ENCODE results near the gene CADPS. TPM values are rescaled to one million over a fixed set of nuclear protein-coding genes. Genes with fewer than 3 reads are reported as not detected.

CADPS gene
- total and polyA plus RNA-seq, 9 donors, result 0.47 to 4.4 (median 1.6) TPM

- WGBS (ENCODE audit: insufficient coverage), result no CpG with 5 or more reads among the region's 2 CpGs
Observed at GRCh38 chr3:62817678-62818077, 57.5 kb downstream of the CADPS start.

GRCh38 chr3:62815981-62816380, 59.2 kb downstream of the CADPS start:
- Histone ChIP-seq H3K27ac (ENCODE audit: low read length) (no peak overlapping the region), H3K9me3 (replicated peaks; ENCODE audit: control insufficient read depth, low read depth, low read length) (no peaks in the 10 kb centered on the region)

More at GRCh38 chr3:62817678-62818077, 57.5 kb downstream of the CADPS start:
- H3K27ac ChIP-seq (ENCODE audit: low read length), result no peak overlapping the region
- DNase-seq, result no peak
- no peak overlapping the region for H3K4me3 ChIP-seq (ENCODE audit: low read length)
- H3K27me3 ChIP-seq (ENCODE audit: control insufficient read depth, insufficient read depth, low read length), result no peaks in the 10 kb centered on the region
- H3K36me3 ChIP-seq (ENCODE audit: control insufficient read depth, insufficient read depth, low read length), result no peaks in the 10 kb centered on the region
- no peaks in the 10 kb centered on the region for H3K9me3 ChIP-seq (replicated peaks; ENCODE audit: control insufficient read depth, low read depth, low read length)
- no peaks in the 10 kb centered on the region for H3K4me1 ChIP-seq (ENCODE audit: control insufficient read depth, insufficient read depth, low read length)

GRCh38 chr3:62812631-62813030, 62.6 kb downstream of the CADPS start:
- WGBS (ENCODE audit: insufficient coverage), result no CpG with 5 or more reads among the region's 3 CpGs

More at GRCh38 chr3:62815981-62816380, 59.2 kb downstream of the CADPS start:
- peak; percentile 3 for DNase-seq
- H3K36me3 ChIP-seq (ENCODE audit: control insufficient read depth, insufficient read depth, low read length), result no peaks in the 10 kb centered on the region
- no peak overlapping the region for H3K4me3 ChIP-seq (ENCODE audit: low read length)
- H3K4me1 ChIP-seq (ENCODE audit: control insufficient read depth, insufficient read depth, low read length), result no peaks in the 10 kb centered on the region
- no peaks in the 10 kb centered on the region for H3K27me3 ChIP-seq (ENCODE audit: control insufficient read depth, insufficient read depth, low read length)

DNA sequence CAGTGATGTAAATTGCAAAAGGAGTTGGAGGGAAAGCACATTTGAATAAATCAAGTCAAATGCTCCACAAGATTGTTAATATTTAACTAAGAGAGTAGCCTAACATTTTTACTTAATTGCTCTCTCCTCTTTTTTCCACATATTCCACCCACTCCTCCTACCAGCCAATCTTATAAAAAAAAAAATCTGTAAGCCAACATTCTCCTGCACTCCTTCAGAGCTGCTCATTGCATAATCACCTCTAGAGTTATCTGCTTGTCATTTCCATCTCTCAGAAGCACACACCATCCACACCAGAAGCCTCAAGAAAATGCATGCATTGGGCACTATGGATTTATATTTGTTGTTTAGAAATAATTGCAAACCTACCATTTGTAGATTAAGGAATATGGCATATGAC, 64.1 kb downstream of the CADPS start:
- Histone ChIP-seq H3K27me3 (ENCODE audit: control insufficient read depth, insufficient read depth, low read length) (no peaks in the 10 kb centered on the region), H3K27ac (ENCODE audit: low read length) (no peak overlapping the region), H3K9me3 (replicated peaks; ENCODE audit: control insufficient read depth, low read depth, low read length) (no peaks in the 10 kb centered on the region), H3K4me1 (ENCODE audit: control insufficient read depth, insufficient read depth, low read length) (no peaks in the 10 kb centered on the region), H3K4me3 (ENCODE audit: low read length) (no peak overlapping the region), H3K36me3 (ENCODE audit: control insufficient read depth, insufficient read depth, low read length) (no peaks in the 10 kb centered on the region)
- no peak for DNase-seq

More at GRCh38 chr3:62812631-62813030, 62.6 kb downstream of the CADPS start:
- Histone ChIP-seq H3K27ac (ENCODE audit: low read length) (no peak overlapping the region), H3K27me3 (ENCODE audit: control insufficient read depth, insufficient read depth, low read length) (no peaks in the 10 kb centered on the region), H3K36me3 (ENCODE audit: control insufficient read depth, insufficient read depth, low read length) (no peaks in the 10 kb centered on the region), H3K4me1 (ENCODE audit: control insufficient read depth, insufficient read depth, low read length) (no peaks in the 10 kb centered on the region), H3K9me3 (replicated peaks; ENCODE audit: control insufficient read depth, low read depth, low read length) (no peaks in the 10 kb centered on the region), H3K4me3 (ENCODE audit: low read length) (no peak overlapping the region)
- DNase-seq, result no peak

DNA sequence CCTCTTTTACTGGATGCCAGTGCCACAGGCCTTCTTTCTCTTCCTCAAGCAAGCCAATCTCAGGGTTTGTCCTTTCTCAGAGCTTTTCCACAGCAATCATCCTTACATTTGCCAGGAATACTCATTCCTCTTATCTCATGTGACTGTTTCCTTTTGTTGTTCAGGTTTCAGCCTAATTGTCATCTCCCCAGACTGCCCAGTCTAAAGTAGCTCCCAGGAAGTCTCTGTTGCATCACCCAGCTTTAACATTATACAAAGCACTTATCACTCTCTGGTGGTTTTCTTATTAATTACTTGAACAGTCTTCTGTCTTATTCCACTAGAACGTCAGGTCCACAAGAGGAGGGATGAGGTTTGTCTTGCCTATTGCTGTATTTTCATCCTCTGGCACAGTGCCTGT, 65.8 kb downstream of the CADPS start:
- Histone ChIP-seq H3K36me3 (ENCODE audit: control insufficient read depth, insufficient read depth, low read length) (no peaks in the 10 kb centered on the region), H3K4me3 (ENCODE audit: low read length) (no peak overlapping the region), H3K9me3 (replicated peaks; ENCODE audit: control insufficient read depth, low read depth, low read length) (no peaks in the 10 kb centered on the region), H3K27ac (ENCODE audit: low read length) (no peak overlapping the region), H3K27me3 (ENCODE audit: control insufficient read depth, insufficient read depth, low read length) (no peaks in the 10 kb centered on the region), H3K4me1 (ENCODE audit: control insufficient read depth, insufficient read depth, low read length) (no peaks in the 10 kb centered on the region)
- WGBS (ENCODE audit: insufficient coverage), result no CpG with 5 or more reads among the region's 1 CpG
- DNase-seq, result no peak

GRCh38 chr3:62805580-62806277, 69.5 kb downstream of the CADPS start:
- no peaks in the 10 kb centered on the region for H3K9me3 ChIP-seq (replicated peaks; ENCODE audit: control insufficient read depth, low read depth, low read length)
- no CpG with 5 or more reads among the region's 2 CpGs for WGBS (ENCODE audit: insufficient coverage)
- no peak overlapping the region for H3K4me3 ChIP-seq (ENCODE audit: low read length)
- no peak overlapping the region for H3K27ac ChIP-seq (ENCODE audit: low read length)
- H3K36me3 ChIP-seq (ENCODE audit: control insufficient read depth, insufficient read depth, low read length), result no peaks in the 10 kb centered on the region
- no peaks in the 10 kb centered on the region for H3K4me1 ChIP-seq (ENCODE audit: control insufficient read depth, insufficient read depth, low read length)
- no peak for DNase-seq
- no peaks in the 10 kb centered on the region for H3K27me3 ChIP-seq (ENCODE audit: control insufficient read depth, insufficient read depth, low read length)

GRCh38 chr3:62805106-62805505, 70.1 kb downstream of the CADPS start:
- H3K4me3 ChIP-seq (ENCODE audit: low read length), result no peak overlapping the region
- H3K4me1 ChIP-seq (ENCODE audit: control insufficient read depth, insufficient read depth, low read length), result no peaks in the 10 kb centered on the region
- no peaks in the 10 kb centered on the region for H3K9me3 ChIP-seq (replicated peaks; ENCODE audit: control insufficient read depth, low read depth, low read length)
- H3K36me3 ChIP-seq (ENCODE audit: control insufficient read depth, insufficient read depth, low read length), result no peaks in the 10 kb centered on the region
- no peak for DNase-seq
- H3K27ac ChIP-seq (ENCODE audit: low read length), result no peak overlapping the region
- H3K27me3 ChIP-seq (ENCODE audit: control insufficient read depth, insufficient read depth, low read length), result no peaks in the 10 kb centered on the region
- no CpG with 5 or more reads among the region's 5 CpGs for WGBS (ENCODE audit: insufficient coverage)

DNA sequence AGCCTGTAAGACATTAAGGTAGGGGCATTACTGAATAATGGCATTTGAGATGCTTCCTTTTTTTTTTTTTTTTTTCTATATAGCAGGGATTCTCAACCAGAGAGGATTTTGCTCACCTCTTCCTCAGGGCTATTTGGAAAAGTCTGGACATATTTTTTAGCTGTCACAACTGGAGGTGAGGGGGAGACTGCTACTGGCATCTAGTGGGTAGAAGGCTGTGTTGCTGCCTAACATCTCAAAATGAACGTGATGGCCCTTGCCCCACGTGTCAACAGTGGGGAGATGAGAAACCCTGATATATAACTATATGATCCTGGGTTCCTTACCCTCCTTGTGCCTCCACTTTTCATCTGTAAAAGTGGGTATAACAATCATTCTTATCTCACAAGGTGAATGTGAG, 71.9 kb downstream of the CADPS start:
- no CpG with 5 or more reads among the region's 2 CpGs for WGBS (ENCODE audit: insufficient coverage)
- H3K4me1 ChIP-seq (ENCODE audit: control insufficient read depth, insufficient read depth, low read length), result no peaks in the 10 kb centered on the region
- no peak overlapping the region for H3K4me3 ChIP-seq (ENCODE audit: low read length)
- H3K36me3 ChIP-seq (ENCODE audit: control insufficient read depth, insufficient read depth, low read length), result no peaks in the 10 kb centered on the region
- H3K27ac ChIP-seq (ENCODE audit: low read length), result no peak overlapping the region
- no peaks in the 10 kb centered on the region for H3K27me3 ChIP-seq (ENCODE audit: control insufficient read depth, insufficient read depth, low read length)
- H3K9me3 ChIP-seq (replicated peaks; ENCODE audit: control insufficient read depth, low read depth, low read length), result no peaks in the 10 kb centered on the region
- DNase-seq, result no peak

DNA sequence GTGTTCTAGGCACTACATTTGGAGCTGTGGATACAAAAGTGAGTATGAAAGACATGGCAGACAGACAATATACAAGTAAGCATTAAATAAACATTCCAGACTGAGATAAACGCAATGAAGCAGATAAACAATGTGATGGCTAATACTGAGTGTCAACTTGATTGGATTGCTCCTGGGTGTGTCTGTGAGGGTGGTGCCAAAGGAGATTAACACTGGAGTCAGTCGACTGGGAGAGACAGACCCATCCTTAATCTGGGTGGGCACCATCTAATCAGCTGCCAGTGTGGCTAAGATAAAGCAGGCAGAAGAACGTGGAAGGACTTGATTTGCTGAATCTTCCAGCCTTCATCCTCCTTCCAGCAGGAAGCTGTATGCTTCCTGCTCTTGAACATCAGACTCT, 77.2 kb downstream of the CADPS start:
- whole genome bisulfite sequencing (ENCODE audit: insufficient coverage), result 37% methylated on average over 2 of the region's 3 CpGs
- Histone ChIP-seq H3K36me3 (ENCODE audit: control insufficient read depth, insufficient read depth, low read length) (no peaks in the 10 kb centered on the region), H3K4me1 (ENCODE audit: control insufficient read depth, insufficient read depth, low read length) (no peaks in the 10 kb centered on the region), H3K4me3 (ENCODE audit: low read length) (no peak overlapping the region), H3K27me3 (ENCODE audit: control insufficient read depth, insufficient read depth, low read length) (no peaks in the 10 kb centered on the region), H3K27ac (ENCODE audit: low read length) (no peak overlapping the region), H3K9me3 (replicated peaks; ENCODE audit: control insufficient read depth, low read depth, low read length) (no peaks in the 10 kb centered on the region)
- DNase-seq, result no peak

GRCh38 chr3:62797132-62797531, 78.1 kb downstream of the CADPS start:
- H3K4me1 ChIP-seq (ENCODE audit: control insufficient read depth, insufficient read depth, low read length), result no peaks in the 10 kb centered on the region
- no peaks in the 10 kb centered on the region for H3K36me3 ChIP-seq (ENCODE audit: control insufficient read depth, insufficient read depth, low read length)
- no peak overlapping the region for H3K4me3 ChIP-seq (ENCODE audit: low read length)
- DNase-seq, result no peak
- H3K27ac ChIP-seq (ENCODE audit: low read length), result no peak overlapping the region
- WGBS (ENCODE audit: insufficient coverage), result no CpG with 5 or more reads among the region's 3 CpGs
- H3K9me3 ChIP-seq (replicated peaks; ENCODE audit: control insufficient read depth, low read depth, low read length), result no peaks in the 10 kb centered on the region
- no peaks in the 10 kb centered on the region for H3K27me3 ChIP-seq (ENCODE audit: control insufficient read depth, insufficient read depth, low read length)

All from muscle of leg (tissue), 11 donors.